Stimulated activated CD8-positive, alpha-beta memory T cell treated with anti-CD3 and anti-CD28 coated beads, Interleukin-4, amount 100 ng/mL, for 1 hour (primary cell): ENCODE data around the gene LILRA6.
A peak's percentile ranks its signal among the peaks of the same experiment; 100 is the strongest.
"Not testable (repeated sequence)": the region's sequence is repeated elsewhere in the genome, so short reads cannot be mapped to it uniquely, and the experiment has no call there.

Experiments used
- DNase-seq, 2 donors: peaks; one replicate each; pipeline ENCODE4 v3.0.0-alpha.2; 2020; ENCODE audit warnings: low read depth in 2 of 2, low spot score in 1 of 2

The LILRA6 gene

DNA sequence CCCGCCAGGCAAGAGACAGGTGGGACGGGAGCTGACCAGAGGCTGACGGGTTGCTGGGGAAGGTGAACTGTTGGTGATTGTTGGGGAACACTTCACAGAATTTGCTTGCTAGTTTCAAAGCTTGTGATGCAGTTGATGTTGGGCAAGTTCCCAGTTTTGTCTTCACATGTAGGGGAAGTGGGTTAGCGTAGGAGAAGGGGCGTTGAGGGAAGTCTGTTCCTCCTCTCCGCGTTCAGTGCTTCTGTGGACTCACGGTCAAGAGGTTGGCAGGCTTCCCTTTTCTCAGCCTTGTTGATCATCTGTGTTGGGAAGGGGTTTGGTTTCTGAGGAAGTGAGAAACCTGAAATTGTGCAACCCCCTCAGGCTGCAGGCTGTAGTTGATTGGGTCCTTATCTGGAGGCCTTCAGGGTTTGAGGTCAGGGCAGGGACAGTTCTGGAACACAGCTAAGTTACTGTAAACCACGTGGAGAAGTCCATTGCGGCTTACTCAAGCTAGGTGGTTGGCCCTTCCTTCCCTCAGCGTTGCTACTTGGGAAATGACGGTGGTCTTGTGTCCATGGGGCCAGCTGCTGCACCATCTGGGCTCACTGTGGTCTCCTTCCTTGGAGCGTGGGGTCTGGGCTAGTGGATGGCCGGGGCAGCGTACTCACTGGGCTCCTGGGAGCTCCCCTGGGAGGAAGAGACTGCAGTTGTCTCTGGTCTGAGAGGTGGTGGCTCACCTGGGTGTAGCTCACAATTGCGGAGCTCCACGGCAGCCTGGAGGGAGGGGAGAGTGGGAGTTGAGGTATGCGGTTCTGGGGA is 34.4 kb downstream of the LILRA6 start:
- no peak for DNase-seq

- no peak for DNase-seq
These were observed 35.0 kb downstream of the LILRA6 start for GRCh38 chr19:54207676-54207982.

- DNase-seq, result not testable (repeated sequence)
These were observed 35.4 kb downstream of the LILRA6 start for GRCh38 chr19:54207193-54207592.

DNA sequence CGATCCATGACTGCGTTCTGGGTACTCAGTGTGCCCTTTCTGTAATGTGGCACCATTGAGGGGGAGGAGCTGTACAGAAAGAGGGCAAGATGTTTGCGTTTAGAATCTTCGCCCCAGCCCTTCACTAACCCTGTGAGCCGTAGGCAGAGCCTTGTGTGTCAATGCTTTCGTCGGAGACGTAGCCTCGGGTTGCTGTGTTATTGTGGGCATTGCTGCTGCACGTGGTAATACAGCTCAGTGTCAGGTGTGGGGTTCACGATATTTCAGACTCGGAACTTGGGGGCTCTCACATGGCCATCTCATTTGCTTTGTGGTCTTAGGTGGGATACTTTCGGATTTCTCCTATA is 35.8 kb downstream of the LILRA6 start:
- no peak for DNase-seq

GRCh38 chr19:54206030-54206830 is 36.4 kb downstream of the LILRA6 start:
- DNase-seq, result no peak

GRCh38 chr19:54204767-54205468 is 37.7 kb downstream of the LILRA6 start:
- no peak for DNase-seq

- no peak for DNase-seq
These were observed 39.4 kb downstream of the LILRA6 start for GRCh38 chr19:54203151-54203611.

- no peak for DNase-seq
These were observed 40.6 kb downstream of the LILRA6 start for GRCh38 chr19:54201980-54202379.

GRCh38 chr19:54201172-54201701 is 41.4 kb downstream of the LILRA6 start:
- DNase-seq, result no peak

DNA sequence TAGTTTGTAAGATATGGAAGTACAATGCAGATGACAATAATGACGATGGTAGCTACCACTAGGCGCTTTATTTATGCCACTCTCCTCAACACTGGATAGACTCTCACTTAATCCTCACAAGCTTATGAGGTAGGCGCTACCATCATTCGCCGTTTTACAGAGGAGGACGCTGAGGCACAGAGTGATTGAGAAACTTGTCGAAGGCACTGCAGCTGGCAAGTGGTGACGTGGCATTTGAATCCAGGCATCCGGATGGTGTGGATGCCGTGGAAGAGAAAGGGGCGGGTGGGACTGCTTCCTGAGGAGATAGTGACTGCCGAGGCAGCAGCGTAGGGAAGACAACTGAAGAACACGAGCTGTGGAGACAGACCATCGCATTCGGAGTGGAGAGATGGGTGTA is 43.2 kb downstream of the LILRA6 start:
- no peak for DNase-seq

DNA sequence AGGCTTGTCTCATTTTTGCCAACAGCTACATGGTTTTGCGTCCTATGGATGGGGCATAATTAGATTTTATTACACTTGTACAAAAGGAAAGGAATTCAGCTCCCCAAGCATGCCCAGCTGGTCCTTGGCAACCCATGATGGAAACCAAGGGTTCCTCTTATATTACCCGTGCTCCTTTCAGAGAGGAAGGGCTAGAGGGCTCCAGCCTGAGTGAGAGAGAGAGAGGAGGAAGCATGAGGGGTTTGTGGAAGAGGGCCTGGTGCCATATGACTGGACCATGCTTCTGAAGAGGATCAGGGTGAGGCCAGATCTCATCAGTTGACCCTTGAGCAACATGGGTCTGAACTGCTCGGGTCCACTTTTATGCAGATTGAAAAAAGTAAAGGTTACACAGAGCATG is 45.5 kb downstream of the LILRA6 start:
- DNase-seq, result no peak

DNA sequence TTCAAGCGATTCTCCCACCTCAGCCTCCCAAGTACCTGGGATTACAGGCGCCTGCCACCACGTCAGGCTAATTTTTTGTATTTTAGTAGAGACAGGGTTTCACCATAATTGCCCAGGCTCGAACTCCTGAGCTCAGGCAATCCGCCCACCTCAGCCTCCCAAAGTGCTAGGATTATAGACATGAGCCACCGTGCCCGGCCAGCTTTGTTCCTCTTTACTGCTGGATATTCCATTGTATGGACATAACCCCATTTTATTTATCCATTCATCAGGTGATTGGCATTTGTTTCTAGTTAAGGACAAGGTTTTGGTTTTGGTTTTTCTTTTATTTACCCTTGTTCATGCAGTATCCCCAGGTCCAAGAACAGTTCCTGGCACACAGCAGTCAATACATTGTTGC is 46.1 kb downstream of the LILRA6 start:
- no peak for DNase-seq

- DNase-seq, result not testable (repeated sequence)
These were observed 48.1 kb downstream of the LILRA6 start for GRCh38 chr19:54194463-54194862.

- DNase-seq, result no peak
These were observed 49.6 kb downstream of the LILRA6 start for GRCh38 chr19:54193011-54193410.

DNA sequence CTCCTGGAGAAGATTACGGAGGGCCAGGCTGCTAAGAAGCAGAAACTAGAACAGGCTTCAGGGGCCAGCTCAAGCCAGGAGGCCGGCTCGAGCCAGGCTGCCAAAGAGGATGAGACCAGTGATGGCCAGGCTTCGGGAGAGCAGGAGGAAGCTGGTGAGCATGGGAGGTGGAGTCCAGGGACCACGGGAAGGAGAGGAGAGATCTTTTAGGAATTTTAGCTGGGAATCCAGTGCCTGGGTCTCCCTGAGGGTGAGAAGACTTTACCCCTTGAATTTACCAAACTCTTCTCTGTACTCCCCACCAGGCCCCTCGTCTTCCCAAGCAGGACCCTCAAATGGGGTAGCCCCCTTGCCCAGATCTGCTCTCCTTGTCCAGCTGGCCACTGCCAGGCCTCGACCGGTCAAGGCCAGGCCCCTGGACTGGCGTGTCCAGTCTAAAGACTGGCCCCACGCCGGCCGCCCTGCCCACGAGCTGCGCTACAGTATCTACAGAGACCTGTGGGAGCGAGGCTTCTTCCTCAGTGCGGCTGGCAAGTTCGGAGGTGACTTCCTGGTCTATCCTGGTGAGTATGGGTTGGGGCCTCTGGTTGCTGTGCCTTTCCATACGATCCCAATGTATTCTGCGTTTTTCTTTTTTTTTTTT is 50.7 kb downstream of the LILRA6 start:
- no peak for DNase-seq

DNA sequence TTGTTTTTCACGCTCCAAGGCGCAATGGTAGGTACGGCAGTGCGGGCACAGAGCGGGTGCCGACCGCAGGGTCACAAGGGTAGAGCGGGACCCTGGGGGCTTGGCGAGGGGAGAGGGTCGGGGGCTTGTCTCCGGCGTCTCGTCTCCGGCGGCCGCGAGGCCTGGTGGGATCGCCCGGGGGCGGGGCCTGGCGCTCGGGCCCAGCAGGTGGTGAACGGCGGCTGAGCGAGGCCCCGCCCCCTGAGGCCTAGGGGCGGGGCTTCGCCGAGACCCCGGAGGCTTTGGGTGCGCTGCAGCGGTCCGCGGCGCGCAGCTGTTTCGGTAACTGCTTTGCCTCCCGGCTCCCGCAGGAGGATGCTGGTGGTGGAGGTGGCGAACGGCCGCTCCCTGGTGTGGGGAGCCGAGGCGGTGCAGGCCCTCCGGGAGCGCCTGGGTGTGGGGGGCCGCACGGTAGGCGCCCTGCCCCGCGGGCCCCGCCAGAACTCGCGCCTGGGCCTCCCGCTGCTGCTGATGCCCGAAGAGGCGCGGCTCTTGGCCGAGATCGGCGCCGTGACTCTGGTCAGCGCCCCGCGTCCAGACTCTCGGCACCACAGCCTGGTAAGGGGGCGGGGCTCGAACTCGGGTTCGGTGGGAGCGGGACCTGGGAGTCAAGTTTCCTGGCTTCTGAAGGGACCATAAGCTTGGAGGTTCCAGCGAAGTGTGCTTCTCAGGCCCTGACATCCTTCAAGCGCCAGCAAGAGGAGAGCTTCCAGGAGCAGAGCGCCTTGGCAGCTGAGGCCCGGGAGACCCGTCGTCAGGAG is 51.4 kb downstream of the LILRA6 start, which contains the start of gene TSEN34:
Gene TSEN34 (plus strand): TSS at position 298 of the 800 bp plus-strand sequence. CDS start 57 bp downstream, at position 355.
- DNase-seq, result peak in 1 of 2 donors; percentile 75

GRCh38 chr19:54190503-54191010 is 52.0 kb downstream of the LILRA6 start:
- peak; percentile 99 to 100 for DNase-seq

DNA sequence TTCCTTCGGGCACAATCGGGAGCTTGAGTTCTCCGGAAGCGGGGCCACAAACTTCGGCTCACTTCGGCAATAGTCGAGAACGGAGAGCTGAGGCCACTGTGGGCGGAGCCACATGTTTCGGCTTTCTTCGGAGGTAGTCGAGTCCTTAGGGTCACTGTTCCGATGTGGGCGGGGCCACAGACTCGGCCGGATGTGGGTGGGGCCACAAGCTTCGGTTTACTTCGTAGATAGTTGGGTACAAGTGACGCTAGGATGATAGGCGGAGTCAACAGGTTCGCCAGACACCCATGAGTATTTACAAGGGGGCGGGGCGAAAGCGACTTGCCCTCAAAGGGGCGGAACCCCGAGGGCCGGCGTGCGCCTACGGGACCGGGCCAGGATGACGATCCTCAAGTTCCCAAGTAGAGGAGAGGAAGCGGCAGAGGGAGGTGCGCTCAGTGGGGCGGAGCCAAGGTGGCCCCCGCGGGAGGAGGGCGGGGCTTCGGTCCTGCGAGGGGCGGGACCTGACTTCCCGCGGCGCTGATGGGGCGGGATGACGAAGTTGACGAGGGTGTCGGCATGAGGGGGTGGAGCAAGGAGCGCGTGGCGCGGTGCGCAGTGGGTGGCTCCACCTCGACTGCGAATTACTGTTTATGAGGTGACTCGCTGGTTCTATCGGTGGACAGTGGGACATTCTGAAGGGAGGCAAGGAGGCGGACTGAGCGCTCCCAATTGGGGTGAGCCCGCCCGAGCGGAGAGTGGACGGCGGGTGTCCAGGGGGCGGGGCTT is 52.7 kb downstream of the LILRA6 start:
- peak; percentile 99 to 100 for DNase-seq

DNA sequence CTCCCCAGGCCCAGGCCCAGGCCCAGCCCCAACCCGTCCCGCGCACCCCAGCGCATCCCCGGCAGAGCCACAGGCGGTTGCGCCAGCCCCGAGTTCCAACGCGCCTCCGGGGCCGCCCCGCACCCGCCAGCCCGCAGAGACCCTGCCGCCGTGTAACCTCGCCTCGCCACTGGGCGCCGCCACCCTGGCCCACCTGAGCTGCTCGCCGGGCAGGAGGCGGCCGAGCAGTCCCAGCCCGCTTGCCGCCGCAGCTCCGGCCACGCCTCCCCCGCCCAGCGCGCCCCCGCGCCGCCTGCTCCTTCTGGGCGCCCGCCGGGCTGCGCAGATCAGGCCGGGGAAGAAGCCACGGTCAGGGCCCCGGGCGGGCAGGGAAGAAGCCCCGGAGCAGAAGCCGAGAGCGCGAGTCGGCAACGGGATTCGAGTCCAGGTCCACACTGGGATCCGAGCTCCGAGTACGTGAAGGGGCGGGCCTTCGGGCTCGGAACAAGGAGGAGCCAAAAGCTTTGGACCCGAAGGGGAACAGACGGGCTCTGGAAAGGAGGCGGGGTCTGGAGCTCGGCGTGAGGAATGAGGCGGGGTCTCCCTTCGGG is 53.4 kb downstream of the LILRA6 start, which contains the start of gene MBOAT7:
Gene MBOAT7 (minus strand): TSS at position 436 of the 590 bp plus-strand sequence. CDS start 1,072 bp downstream, outside the sequence.
- DNase-seq, result peak in 1 of 2 donors; percentile 30
